Brain microvascular endothelial cell (primary cell): Measurements from ENCODE around the gene TNS2.
A peak's percentile ranks its signal among the peaks of the same experiment; 100 is the strongest.

Experiments
- DNase-seq: peaks from one replicate; pipeline ENCODE4 v3.0.0-alpha.2; 2020
- H3K27ac ChIP-seq: fragments of 250-450 bp; sonication (Bioruptor Pico); 2 replicates; pipeline ENCODE4 v1.5.1; 2020; ENCODE audit warnings: mild to moderate bottlenecking, moderate library complexity
- H3K27me3 ChIP-seq: fragments of 250-450 bp; sonication (Bioruptor Pico); replicated peaks from 2 replicates; pipeline ENCODE4 v1.5.1; 2020; ENCODE audit warnings: mild to moderate bottlenecking
- H3K36me3 ChIP-seq: fragments of 250-450 bp; sonication (Bioruptor Pico); replicated peaks from 2 replicates; pipeline ENCODE4 v1.5.1; 2020; ENCODE audit warnings: mild to moderate bottlenecking
- H3K4me3 ChIP-seq: 2 replicates; pipeline ENCODE4 v1.5.1; 2011; ENCODE audit warnings: low read depth, mild to moderate bottlenecking, control low read depth, low read length, moderate library complexity
- CTCF ChIP-seq: IDR thresholded peaks from 2 replicates; pipeline ENCODE4 v1.5.1; 2011; ENCODE audit warnings: low read depth, mild to moderate bottlenecking, moderate library complexity, low read length, control low read depth, inconsistent platforms; ENCODE audit errors: missing control alignments
- in situ Hi-C: cut with HindIII; loops from 2 replicates; pipeline ENCODE4 v1.10.0; 2017; ENCODE audit warnings: low sequenced_read_pairs, low pct_ligation_motif_present

Gene TNS2

GRCh38 chr12:53099071-53099882 is 49.4 kb downstream of the TNS2 start:
- in situ Hi-C loops: no loop called here
- DNase-seq: peak; percentile 97
- Histone ChIP-seq H3K27ac (peak overlapping the region; percentile 97), H3K36me3 (peaks cover 10% of the 10 kb centered on the region), H3K27me3 (no peaks in the 10 kb centered on the region), H3K4me3 (peak overlapping the region; percentile 75)
- TF ChIP-seq CTCF: peak; percentile 99

GRCh38 chr12:53100466-53101151 is 50.7 kb downstream of the TNS2 start:
- in situ Hi-C loops: no loop called here
- Histone ChIP-seq H3K27ac (no peak overlapping the region), H3K4me3 (no peak overlapping the region), H3K36me3 (peaks cover 10% of the 10 kb centered on the region), H3K27me3 (no peaks in the 10 kb centered on the region)
- no peak for DNase-seq
- no peak for TF ChIP-seq CTCF

GRCh38 chr12:53101266-53101665 is 51.4 kb downstream of the TNS2 start:
- TF ChIP-seq CTCF: no peak
- Histone ChIP-seq H3K27me3 (no peaks in the 10 kb centered on the region), H3K4me3 (no peak overlapping the region), H3K36me3 (peaks cover 10% of the 10 kb centered on the region), H3K27ac (no peak overlapping the region)
- in situ Hi-C loops: no loop called here
- DNase-seq: no peak

GRCh38 chr12:53101931-53102781 is 52.3 kb downstream of the TNS2 start:
- in situ Hi-C loops: no loop called here

More at GRCh38 chr12:53101931-53102781, 52.3 kb downstream of the TNS2 start:
- TF ChIP-seq CTCF: no peak
- Histone ChIP-seq H3K36me3 (peaks cover 10% of the 10 kb centered on the region), H3K27me3 (no peaks in the 10 kb centered on the region), H3K27ac (no peak overlapping the region), H3K4me3 (no peak overlapping the region)
- DNase-seq: no peak
